K562 (cell line): ENCODE measurements around the gene XKR7. TPM values are rescaled to one million over a fixed set of nuclear protein-coding genes. Genes with fewer than 3 reads are reported as not detected.

Source experiments
- ATAC-seq: fragments of 200-7000 bp; cut with Tn5 transposase; 3 replicates; pipeline ENCODE4 v1.9.1; 2020; ENCODE audit warnings: moderate library complexity
- BruUV-seq: library from RNA; stranded (reverse); fragments of 400-500 nt; replicated peaks from 2 replicates; lab custom pipeline; 2021; lab: Mats Ljungman, UMichigan
- CTCF ChIA-PET: fragments of 300-600 bp; formaldehyde crosslinking; extraction: SDS; loops from one replicate; lab custom pipeline; 2021; ENCODE audit warnings: low intra/inter-chr PET ratio; lab: Yijun Ruan, JAX
- POLR2A ChIA-PET: fragments of 300-600, 350-650 bp; sonication (Branson Sonifier 250); formaldehyde crosslinking; extraction: SDS; loops from one replicate; lab custom pipeline; 2021; ENCODE audit warnings: antibody characterized with exemption, inconsistent platforms; lab: Yijun Ruan, JAX
- DNase-seq, 4 experiments: peaks; one replicate each; pipeline versions ENCODE4 v3.0.0 to v3.0.0-alpha.2; 2011 to 2018; ENCODE audit warnings: low spot score in 3 of 4, mixed read lengths in 3 of 4; ENCODE audit errors: extremely low read depth in 1 of 4
- FAIRE-seq: peaks from 2 replicates; lab custom pipeline; 2011; peaks lifted over from hg19 to GRCh38; lab: Jason Lieb, UNC
- H2AFZ ChIP-seq: 2 replicates; pipeline ENCODE4 v1.6.0; 2011; ENCODE audit warnings: low read depth, low read length, control low read depth, inconsistent platforms
- H3K27ac ChIP-seq: fragments of 200-600 bp; 3 replicates; pipeline ENCODE4 v1.8.0; 2011; ENCODE audit warnings: low read depth, mild to moderate bottlenecking, control low read depth, inconsistent platforms, low read length, moderate library complexity, mixed read lengths; ENCODE audit errors: extremely low read depth
- H3K27me3 ChIP-seq, 2 experiments: fragments of 300-600 bp in 1 of 2; 2 replicates in 1 of 2; 3 replicates in 1 of 2; pipeline versions ENCODE4 v1.6.0 to v1.8.0; 2011; ENCODE audit warnings: inconsistent platforms in 2 of 2, low read length in 2 of 2, mild to moderate bottlenecking in 1 of 2, mixed read lengths in 1 of 2, moderate library complexity in 1 of 2; ENCODE audit not compliant: control insufficient read depth in 2 of 2, insufficient read depth in 2 of 2
- H3K36me3 ChIP-seq: fragments of 300-600 bp; 3 replicates; pipeline ENCODE4 v1.8.0; 2011; ENCODE audit warnings: mild to moderate bottlenecking, low read length, inconsistent platforms; ENCODE audit not compliant: control insufficient read depth, insufficient read depth
- H3K4me1 ChIP-seq, 2 experiments: fragments of 200-600 bp in 1 of 2; replicated peaks in 1 of 2; 2 replicates in 1 of 2; 3 replicates in 1 of 2; pipeline versions ENCODE4 v1.5.1 to v1.8.0; 2011; ENCODE audit warnings: inconsistent platforms in 2 of 2, low read length in 2 of 2, mild to moderate bottlenecking in 1 of 2, mixed read lengths in 1 of 2, moderate library complexity in 1 of 2; ENCODE audit not compliant: control insufficient read depth in 2 of 2, insufficient read depth in 2 of 2
- H3K4me2 ChIP-seq: 2 replicates; pipeline ENCODE4 v1.6.1; 2011; ENCODE audit warnings: low read length, control low read depth, inconsistent platforms, mixed read lengths; ENCODE audit not compliant: insufficient read depth
- H3K4me3 ChIP-seq: fragments of 200-600 bp; sonication (generic), shearing (Covaris generic); 2 replicates; pipeline ENCODE4 v1.5.1; 2016; ENCODE audit warnings: control low read depth, inconsistent platforms
- H3K79me2 ChIP-seq: fragments of 200-600 bp; 3 replicates; pipeline ENCODE4 v1.8.0; 2011; ENCODE audit warnings: low read length, inconsistent platforms; ENCODE audit not compliant: control insufficient read depth, insufficient read depth
- H3K9ac ChIP-seq, 2 experiments: 2 replicates each; pipeline versions ENCODE4 v1.6.0 to v1.6.1; 2011; ENCODE audit warnings: low read depth in 2 of 2, low read length in 2 of 2, control low read depth in 1 of 2, inconsistent platforms in 1 of 2, mild to moderate bottlenecking in 1 of 2, mixed read lengths in 1 of 2; ENCODE audit not compliant: insufficient read depth in 1 of 2
- H3K9me1 ChIP-seq: one replicate; pipeline ENCODE4 v1.6.0; 2011; ENCODE audit warnings: inconsistent platforms, mild to moderate bottlenecking, low read length, moderate library complexity; ENCODE audit not compliant: control insufficient read depth, insufficient read depth
- H3K9me3 ChIP-seq: replicated peaks from 2 replicates; pipeline ENCODE4 v1.5.1; 2011; ENCODE audit warnings: low read depth, low read length, inconsistent platforms; ENCODE audit not compliant: control insufficient read depth, insufficient read depth
- H4K20me1 ChIP-seq: replicated peaks from 2 replicates; pipeline ENCODE4 v1.6.1; 2011; ENCODE audit warnings: low read length, inconsistent platforms, mixed read lengths; ENCODE audit not compliant: control insufficient read depth, insufficient read depth
- GMEB1 ChIP-seq: fragments of 250-450 bp; sonication (Bioruptor Pico); IDR thresholded peaks from 2 replicates; pipeline ENCODE4 v1.4.0; 2020; ENCODE audit warnings: mild to moderate bottlenecking
- HDAC6 ChIP-seq: IDR thresholded peaks from 2 replicates; pipeline ENCODE4 v1.6.1; 2012; ENCODE audit warnings: low read depth, mild to moderate bottlenecking, control low read depth, inconsistent platforms, low read length, moderate library complexity
- MITF ChIP-seq: IDR thresholded peaks from 2 replicates; pipeline ENCODE4 v1.6.1; 2014; ENCODE audit warnings: antibody characterized with exemption
- ZBTB1 ChIP-seq: sonication (generic); formaldehyde crosslinking; IDR thresholded peaks from 2 replicates; pipeline ENCODE4 v1.8.1; 2023; ENCODE audit warnings: missing genetic modification reagents, low read depth, mild to moderate bottlenecking, borderline replicate concordance
- ZNF121 ChIP-seq: sonication (generic); formaldehyde crosslinking; conservative IDR thresholded peaks from 2 replicates; pipeline ENCODE4 v1.8.0; 2022; ENCODE audit warnings: missing genetic modification reagents
- WGBS: fragments of 100-300 bp; shearing (Covaris generic); methylation state at CpG from one replicate; pipeline ENCODE4 v1.1.6; 2016; ENCODE audit warnings: low coverage, mixed read lengths; ENCODE audit not compliant: insufficient coverage; ENCODE audit errors: missing lambda C conversion rate; 5-methylcytosine and 5-hydroxymethylcytosine counted together
- in situ Hi-C: fragments of 300-500 bp; cut with MboI; formaldehyde crosslinking; loops from 4 replicates; pipeline ENCODE4 v1.15.0; 2018; ENCODE audit warnings: inconsistent platforms, mixed read lengths
- intact Hi-C: fragments of 100-400 bp; cut with micrococcal nuclease; formaldehyde crosslinking; loops from 2 replicates; pipeline ENCODE4 v1.14.2; 2022
- polyA plus RNA-seq, 8 experiments: library from polyadenylated mRNA; depleted of rRNA in 4 of 8; stranded (reverse) in 5 of 8; unstranded in 3 of 8; fragments of >200 nt; fragmentation: Nextera tagmentation in 2 of 8; fragmentation: Illumina TruSeq in 1 of 8; extraction: Ambion mirVana in 2 of 8; extraction: Trizol in 1 of 8; gene quantifications; 2 replicates each; pipeline versions ENCODE4 v1.2.1 to v1.2.3, GENCODE V29; 2011 to 2014; ENCODE audit warnings: inconsistent platforms in 1 of 8, missing spikeins in 1 of 8
- total RNA-seq, 7 experiments: library from RNA; depleted of rRNA in 6 of 7; stranded (reverse); fragments of >200 nt in 6 of 7; fragmentation: Illumina TruSeq in 2 of 7; extraction: Trizol in 2 of 7; gene quantifications; 2 replicates each; pipeline versions ENCODE4 v1.2.1 to v1.2.3, GENCODE V29; 2011 to 2021; ENCODE audit warnings: low replicate concordance in 1 of 7

The XKR7 gene
- total and polyA plus RNA-seq, 9 of the 15 experiments (the other 6 are each of a cell fraction or from before 2014, with no cell fraction given), result 0.02 TPM; not detected in 8

GRCh38 chr20:32050324-32050841 is 82.4 kb downstream of the XKR7 start:
- ChIA-PET CTCF (no interaction called here), POLR2A (no interaction called here)
- FAIRE-seq, result no peak
- in situ Hi-C loops (no loop called here), intact Hi-C loops (no loop called here)
- WGBS, result 11% methylated on average over 4 of the region's 4 CpGs
- no peaks in the 10 kb centered on the region for H3K36me3 ChIP-seq
- H3K27ac ChIP-seq, result no peak overlapping the region
- no peaks in the 10 kb centered on the region for H3K9me3 ChIP-seq
- no peaks in the 10 kb centered on the region for H3K79me2 ChIP-seq
- no peak overlapping the region for H2AFZ ChIP-seq
- no peaks in the 10 kb centered on the region for H4K20me1 ChIP-seq
- no peak for TF ChIP-seq HDAC6
- no peak for TF ChIP-seq ZBTB1 (CRISPR knock-in tag)
- TF ChIP-seq GMEB1 (CRISPR knock-in tag), result no peak
- TF ChIP-seq ZNF121 (CRISPR knock-in tag), result peak; percentile 77
- TF ChIP-seq MITF, result no peak
- H3K4me2 ChIP-seq, result no peak overlapping the region
- H3K4me3 ChIP-seq, result no peak overlapping the region
- H3K4me1 ChIP-seq, result peaks cover 0 to 15% of the 10 kb centered on the region in 2 experiments; a peak in 2 of 5 replicates
- H3K27me3 ChIP-seq, result peaks cover 44 to 52% of the 10 kb centered on the region in 2 experiments
- ATAC-seq, result no peak
- H3K9ac ChIP-seq, result no peak overlapping the region
- H3K9me1 ChIP-seq, result no peaks in the 10 kb centered on the region
- no peak for DNase-seq
- BruUV-seq, result no TSS peak
